ENCODE results near the gene FBXO30. TPM values are rescaled to one million over a fixed set of nuclear protein-coding genes. Genes with fewer than 3 reads are reported as not detected.
A peak's percentile ranks its signal among the peaks of the same experiment; 100 is the strongest.

Gene FBXO30
- total and polyA plus RNA-seq, 2 experiments from 2014 or later = 8.5 to 12.6 TPM

GRCh38 chr6:145842693-145843546 lies 28.3 kb upstream of the FBXO30 start:
- Histone ChIP-seq H3K79me2 (ENCODE audit: insufficient read depth) (no peaks in the 10 kb centered on the region), H3K36me3 (ENCODE audit: low read depth) (no peaks in the 10 kb centered on the region), H3K27ac (no peak overlapping the region), H2AFZ (no peak overlapping the region), H3F3A (ENCODE audit: insufficient read depth) (no peaks in the 10 kb centered on the region), H3K4me2 (ENCODE audit: unreplicated experiment) (no peak overlapping the region), H3K9me3 (ENCODE audit: low read depth) (no peaks in the 10 kb centered on the region), H3K27me3 (replicated peaks; ENCODE audit: insufficient read depth) (no peaks in the 10 kb centered on the region), H3K4me1 (ENCODE audit: insufficient read depth) (peaks cover 12% of the 10 kb centered on the region), H3K9me2 (ENCODE audit: insufficient read depth) (no peaks in the 10 kb centered on the region), H4K20me1 (ENCODE audit: insufficient read depth) (no peaks in the 10 kb centered on the region), H3K9ac (no peak overlapping the region), H3K4me3 (no peak overlapping the region)
- in situ Hi-C loops (cut with MboI) = no loop called here
- 99 to 100% methylated on average over 3 of the region's 3 CpGs for WGBS, 2 experiments (ENCODE audit: low coverage in 1 of 2, low lambda C conversion rate in 2 of 2, missing lambda C conversion rate in 2 of 2)
- DNase-seq = peak; percentile 25
- no peak for TF ChIP-seq EZH2 (IDR thresholded peaks at IDR 0.05; ENCODE audit: insufficient read depth, poor library complexity, severe bottlenecking)
- no peak for TF ChIP-seq EZH2phosphoT487 (IDR thresholded peaks at IDR 0.05; ENCODE audit: insufficient read depth, low read depth)

- H3K27me3 ChIP-seq (replicated peaks; ENCODE audit: insufficient read depth) = no peaks in the 10 kb centered on the region
- no peaks in the 10 kb centered on the region for H4K20me1 ChIP-seq (ENCODE audit: insufficient read depth)
- no peaks in the 10 kb centered on the region for H3K9me2 ChIP-seq (ENCODE audit: insufficient read depth)
- no peak overlapping the region for H2AFZ ChIP-seq
- H3K27ac ChIP-seq = no peak overlapping the region
- in situ Hi-C loops (cut with MboI) = no loop called here
- no peak for DNase-seq
- whole genome bisulfite sequencing, 2 experiments (ENCODE audit: low coverage in 1 of 2, low lambda C conversion rate in 2 of 2, missing lambda C conversion rate in 2 of 2) = 86 to 91% methylated on average over 2 of the region's 2 CpGs
- H3K4me2 ChIP-seq (ENCODE audit: unreplicated experiment) = no peak overlapping the region
- TF ChIP-seq EZH2phosphoT487 (IDR thresholded peaks at IDR 0.05; ENCODE audit: insufficient read depth, low read depth) = no peak
- no peak overlapping the region for H3K4me3 ChIP-seq
- no peaks in the 10 kb centered on the region for H3K36me3 ChIP-seq (ENCODE audit: low read depth)
- no peaks in the 10 kb centered on the region for H3K79me2 ChIP-seq (ENCODE audit: insufficient read depth)
- no peak overlapping the region for H3K9ac ChIP-seq
- peaks cover 3% of the 10 kb centered on the region; the same call in 1 of the 2 replicates for H3F3A ChIP-seq (ENCODE audit: insufficient read depth)
- no peaks in the 10 kb centered on the region for H3K9me3 ChIP-seq (ENCODE audit: low read depth)
- peaks cover 17% of the 10 kb centered on the region for H3K4me1 ChIP-seq (ENCODE audit: insufficient read depth)
Observed at GRCh38 chr6:145841668-145842067, 27.1 kb upstream of the FBXO30 start.

- Histone ChIP-seq H3K36me3 (ENCODE audit: low read depth) (no peaks in the 10 kb centered on the region), H4K20me1 (ENCODE audit: insufficient read depth) (no peaks in the 10 kb centered on the region), H3K9ac (no peak overlapping the region), H3K27ac (no peak overlapping the region), H3K9me2 (ENCODE audit: insufficient read depth) (no peaks in the 10 kb centered on the region), H3F3A (ENCODE audit: insufficient read depth) (peaks cover 11% of the 10 kb centered on the region; the same call in 1 of the 2 replicates), H3K9me3 (ENCODE audit: low read depth) (no peaks in the 10 kb centered on the region), H3K79me2 (ENCODE audit: insufficient read depth) (no peaks in the 10 kb centered on the region), H3K4me2 (ENCODE audit: unreplicated experiment) (no peak overlapping the region), H3K4me1 (ENCODE audit: insufficient read depth) (peaks cover 27% of the 10 kb centered on the region), H2AFZ (no peak overlapping the region), H3K27me3 (replicated peaks; ENCODE audit: insufficient read depth) (no peaks in the 10 kb centered on the region), H3K4me3 (no peak overlapping the region)
- TF ChIP-seq EZH2 (IDR thresholded peaks at IDR 0.05; ENCODE audit: insufficient read depth, poor library complexity, severe bottlenecking) (no peak), EZH2phosphoT487 (IDR thresholded peaks at IDR 0.05; ENCODE audit: insufficient read depth, low read depth) (no peak)
- in situ Hi-C loops (cut with MboI) = no loop called here
- DNase-seq = no peak
Observed at GRCh38 chr6:145839653-145840052, 25.1 kb upstream of the FBXO30 start.

GRCh38 chr6:145838305-145838704 lies 23.7 kb upstream of the FBXO30 start:
- 95 to 100% methylated on average over 1 of the region's 1 CpG for WGBS, 2 experiments (ENCODE audit: low coverage in 1 of 2, low lambda C conversion rate in 2 of 2, missing lambda C conversion rate in 2 of 2)
- DNase-seq = no peak
- Histone ChIP-seq H3K9ac (no peak overlapping the region), H3K27ac (no peak overlapping the region), H3K4me3 (no peak overlapping the region), H3K4me2 (ENCODE audit: unreplicated experiment) (no peak overlapping the region), H3K9me3 (ENCODE audit: low read depth) (no peaks in the 10 kb centered on the region), H3K36me3 (ENCODE audit: low read depth) (no peaks in the 10 kb centered on the region), H2AFZ (no peak overlapping the region), H3K9me2 (ENCODE audit: insufficient read depth) (no peaks in the 10 kb centered on the region), H4K20me1 (ENCODE audit: insufficient read depth) (no peaks in the 10 kb centered on the region), H3K4me1 (ENCODE audit: insufficient read depth) (peaks cover 27% of the 10 kb centered on the region), H3K27me3 (replicated peaks; ENCODE audit: insufficient read depth) (no peaks in the 10 kb centered on the region), H3F3A (ENCODE audit: insufficient read depth) (peaks cover 11% of the 10 kb centered on the region; the same call in 1 of the 2 replicates), H3K79me2 (ENCODE audit: insufficient read depth) (no peaks in the 10 kb centered on the region)
- in situ Hi-C loops (cut with MboI) = no loop called here
- no peak for TF ChIP-seq EZH2phosphoT487 (IDR thresholded peaks at IDR 0.05; ENCODE audit: insufficient read depth, low read depth)
- TF ChIP-seq EZH2 (IDR thresholded peaks at IDR 0.05; ENCODE audit: insufficient read depth, poor library complexity, severe bottlenecking) = no peak
